ENCODE results near the gene HOTAIR.

GRCh38 chr12:53989227-53990113 lies 14.7 kb upstream of the HOTAIR start:
- peak; percentile 88 for TF ChIP-seq CTCF (conservative IDR thresholded peaks at IDR 0.05)
- no peak for TF ChIP-seq ZFX (IDR thresholded peaks at IDR 0.05)
